Trophoblast cell (in vitro differentiated cells and primary cell): Measurements from ENCODE around the gene ARHGAP26.

Experiments used
- DNase-seq, 2 donors: peaks; one replicate each; pipeline ENCODE4 v3.0.0-alpha.2; 2016
- H2AFZ ChIP-seq: 2 replicates; pipeline ENCODE4 v1.6.1; 2013; ENCODE audit warnings: low read length, moderate library complexity, mild to moderate bottlenecking; ENCODE audit not compliant: insufficient read depth, poor library complexity
- H2AK5ac ChIP-seq: 2 replicates; pipeline ENCODE4 v1.6.1; 2013; ENCODE audit warnings: mild to moderate bottlenecking, low read length
- H2BK120ac ChIP-seq: 2 replicates; pipeline ENCODE4 v1.6.1; 2013; ENCODE audit warnings: low read length, mild to moderate bottlenecking, moderate library complexity; ENCODE audit not compliant: insufficient read depth, poor library complexity
- H2BK12ac ChIP-seq: 2 replicates; pipeline ENCODE4 v1.6.1; 2013; ENCODE audit warnings: mild to moderate bottlenecking, low read length, moderate library complexity
- H2BK5ac ChIP-seq: 2 replicates; pipeline ENCODE4 v1.6.1; 2013; ENCODE audit warnings: low read length, low read depth, moderate library complexity, mild to moderate bottlenecking; ENCODE audit not compliant: poor library complexity
- H3K14ac ChIP-seq: 2 replicates; pipeline ENCODE4 v1.6.1; 2013; ENCODE audit warnings: mild to moderate bottlenecking, low read length
- H3K18ac ChIP-seq: 2 replicates; pipeline ENCODE4 v1.6.1; 2013; ENCODE audit warnings: mild to moderate bottlenecking, low read length
- H3K23ac ChIP-seq: 2 replicates; pipeline ENCODE4 v1.6.1; 2013; ENCODE audit warnings: low read length
- H3K27ac ChIP-seq: 2 replicates; pipeline ENCODE4 v1.5.1; 2013; ENCODE audit warnings: low read depth, mild to moderate bottlenecking, inconsistent platforms, low read length, moderate library complexity
- H3K27me3 ChIP-seq: 2 replicates; pipeline ENCODE4 v1.6.1; 2013; ENCODE audit warnings: inconsistent platforms, mild to moderate bottlenecking, low read length, moderate library complexity; ENCODE audit not compliant: insufficient read depth
- H3K36me3 ChIP-seq, 2 experiments: 1 replicate in 1 of 2; 2 replicates in 1 of 2; pipeline ENCODE4 v1.6.1; 2013; ENCODE audit warnings: low read length in 2 of 2, mild to moderate bottlenecking in 2 of 2, moderate library complexity in 1 of 2; ENCODE audit not compliant: insufficient read depth in 2 of 2, control insufficient read depth in 1 of 2
- H3K4ac ChIP-seq: 2 replicates; pipeline ENCODE4 v1.6.1; 2013; ENCODE audit warnings: low read depth, mild to moderate bottlenecking, low read length, moderate library complexity
- H3K4me1 ChIP-seq, 2 experiments: 1 replicate in 1 of 2; 2 replicates in 1 of 2; pipeline ENCODE4 v1.6.1; 2013; ENCODE audit warnings: low read length in 2 of 2, mild to moderate bottlenecking in 2 of 2, moderate library complexity in 1 of 2; ENCODE audit not compliant: insufficient read depth in 2 of 2, control insufficient read depth in 1 of 2
- H3K4me2 ChIP-seq: 2 replicates; pipeline ENCODE4 v1.6.1; 2013; ENCODE audit warnings: inconsistent platforms, mild to moderate bottlenecking, low read length, moderate library complexity
- H3K4me3 ChIP-seq: 2 replicates; pipeline ENCODE4 v1.5.1; 2013; ENCODE audit warnings: mild to moderate bottlenecking, low read depth, low read length, inconsistent platforms
- H3K79me1 ChIP-seq: one replicate; pipeline ENCODE4 v1.6.1; 2013; ENCODE audit warnings: low read length
- H3K79me2 ChIP-seq: 2 replicates; pipeline ENCODE4 v1.6.1; 2013; ENCODE audit warnings: low read length, mild to moderate bottlenecking; ENCODE audit not compliant: control insufficient read depth, insufficient read depth, poor library complexity
- H3K9ac ChIP-seq: 2 replicates; pipeline ENCODE4 v1.6.1; 2013; ENCODE audit warnings: mild to moderate bottlenecking, low read length
- H3K9me3 ChIP-seq: 2 replicates; pipeline ENCODE4 v1.6.1; 2013; ENCODE audit warnings: low read depth, mild to moderate bottlenecking, control low read depth, inconsistent platforms, low read length; ENCODE audit not compliant: insufficient read depth
- H4K12ac ChIP-seq: 2 replicates; pipeline ENCODE4 v1.6.1; 2013; ENCODE audit warnings: low read depth, mild to moderate bottlenecking, low read length, moderate library complexity
- H4K8ac ChIP-seq: 2 replicates; pipeline ENCODE4 v1.6.1; 2013; ENCODE audit warnings: low read depth, mild to moderate bottlenecking, low read length, moderate library complexity
- H4K91ac ChIP-seq: one replicate; pipeline ENCODE4 v1.6.1; 2013; ENCODE audit warnings: low read depth, mild to moderate bottlenecking, low read length, moderate library complexity
- WGBS: extraction: QIAGEN DNeasy Blood & Tissue Kit; methylation state at CpG from one replicate; pipeline ENCODE4 v1.1.7; 2013; ENCODE audit warnings: missing lambda C conversion rate; ENCODE audit not compliant: insufficient read length, insufficient coverage; ENCODE audit errors: extremely low coverage; 5-methylcytosine and 5-hydroxymethylcytosine counted together

Gene ARHGAP26

GRCh38 chr5:142823806-142824205, 53.6 kb downstream of the ARHGAP26 start:
- Histone ChIP-seq H2BK120ac (no peak overlapping the region), H3K36me3 (no peaks in the 10 kb centered on the region), H3K27me3 (no peaks in the 10 kb centered on the region), H4K91ac (no peak overlapping the region), H3K4ac (no peak overlapping the region), H4K12ac (no peak overlapping the region), H2AK5ac (no peak overlapping the region), H3K9ac (no peak overlapping the region), H3K27ac (no peak overlapping the region), H3K23ac (no peak overlapping the region), H2AFZ (no peak overlapping the region), H4K8ac (no peak overlapping the region), H2BK5ac (no peak overlapping the region), H3K79me1 (no peaks in the 10 kb centered on the region), H3K14ac (no peak overlapping the region), H3K4me1 (peaks cover 1 to 6% of the 10 kb centered on the region in 2 experiments), H3K4me2 (no peak overlapping the region), H3K9me3 (no peaks in the 10 kb centered on the region), H3K4me3 (no peak overlapping the region), H3K18ac (no peak overlapping the region), H2BK12ac (no peak overlapping the region), H3K79me2 (no peaks in the 10 kb centered on the region)
- DNase-seq: no peak
- WGBS: no CpG with 5 or more reads among the region's 5 CpGs

- Histone ChIP-seq H3K27me3 (no peaks in the 10 kb centered on the region), H2AK5ac (no peak overlapping the region), H4K8ac (no peak overlapping the region), H3K23ac (no peak overlapping the region), H3K9me3 (no peaks in the 10 kb centered on the region), H3K79me1 (no peaks in the 10 kb centered on the region), H3K4me3 (no peak overlapping the region), H2BK5ac (no peak overlapping the region), H3K14ac (no peak overlapping the region), H3K36me3 (no peaks in the 10 kb centered on the region), H3K4ac (no peak overlapping the region), H3K27ac (no peak overlapping the region), H3K4me2 (no peak overlapping the region), H2AFZ (no peak overlapping the region), H4K12ac (no peak overlapping the region), H4K91ac (no peak overlapping the region), H2BK12ac (no peak overlapping the region), H3K18ac (no peak overlapping the region), H3K9ac (no peak overlapping the region), H3K4me1 (peaks cover 0 to under 1% of the 10 kb centered on the region in 2 experiments), H3K79me2 (no peaks in the 10 kb centered on the region), H2BK120ac (no peak overlapping the region)
- WGBS: no CpG with 5 or more reads among the region's 2 CpGs
- no peak for DNase-seq
These were observed 54.2 kb downstream of the ARHGAP26 start for GRCh38 chr5:142824391-142824790.

GRCh38 chr5:142825378-142826089, 55.4 kb downstream of the ARHGAP26 start:
- Histone ChIP-seq H2BK5ac (no peak overlapping the region), H3K9ac (no peak overlapping the region), H4K12ac (no peak overlapping the region), H2AK5ac (no peak overlapping the region), H3K23ac (no peak overlapping the region), H2AFZ (no peak overlapping the region), H3K18ac (no peak overlapping the region), H3K79me2 (no peaks in the 10 kb centered on the region), H3K27ac (no peak overlapping the region), H3K4ac (no peak overlapping the region), H3K36me3 (no peaks in the 10 kb centered on the region), H3K14ac (no peak overlapping the region), H3K4me1 (no peaks in the 10 kb centered on the region), H4K8ac (no peak overlapping the region), H4K91ac (no peak overlapping the region), H3K4me3 (no peak overlapping the region), H2BK120ac (no peak overlapping the region), H3K27me3 (no peaks in the 10 kb centered on the region), H3K79me1 (no peaks in the 10 kb centered on the region), H3K4me2 (no peak overlapping the region), H2BK12ac (no peak overlapping the region), H3K9me3 (no peaks in the 10 kb centered on the region)
- WGBS: no CpG with 5 or more reads among the region's 13 CpGs
- no peak for DNase-seq

GRCh38 chr5:142826093-142826492, 55.9 kb downstream of the ARHGAP26 start:
- WGBS: no CpG with 5 or more reads among the region's 5 CpGs
- no peak overlapping the region for H3K14ac ChIP-seq
- H2AFZ ChIP-seq: no peak overlapping the region
- H3K27ac ChIP-seq: no peak overlapping the region
- no peaks in the 10 kb centered on the region for H3K79me1 ChIP-seq
- H2BK5ac ChIP-seq: no peak overlapping the region
- no peak overlapping the region for H3K4me3 ChIP-seq
- no peak for DNase-seq
- no peak overlapping the region for H4K91ac ChIP-seq
- H3K23ac ChIP-seq: no peak overlapping the region
- H3K9ac ChIP-seq: no peak overlapping the region
- H3K4ac ChIP-seq: no peak overlapping the region
- H2BK120ac ChIP-seq: no peak overlapping the region
- H3K9me3 ChIP-seq: no peaks in the 10 kb centered on the region
- no peak overlapping the region for H2AK5ac ChIP-seq
- no peaks in the 10 kb centered on the region for H3K4me1 ChIP-seq
- no peaks in the 10 kb centered on the region for H3K79me2 ChIP-seq
- H4K8ac ChIP-seq: no peak overlapping the region
- H3K36me3 ChIP-seq: no peaks in the 10 kb centered on the region
- H2BK12ac ChIP-seq: no peak overlapping the region
- no peak overlapping the region for H3K18ac ChIP-seq
- H3K27me3 ChIP-seq: no peaks in the 10 kb centered on the region
- no peak overlapping the region for H4K12ac ChIP-seq
- no peak overlapping the region for H3K4me2 ChIP-seq
